HG03045 (cell line): ENCODE measurements around the gene NDUFS6.
"Not testable (repeated sequence)": the region's sequence is repeated elsewhere in the genome, so short reads cannot be mapped to it uniquely, and the experiment has no call there.

Source experiments
- ATAC-seq: cut with Tn5 transposase; IDR thresholded peaks from one replicate; pipeline ENCODE4 v1.9.1; 2021; ENCODE audit warnings: mild to moderate bottlenecking, moderate library complexity; ENCODE audit not compliant: unreplicated experiment

NDUFS6 gene

DNA sequence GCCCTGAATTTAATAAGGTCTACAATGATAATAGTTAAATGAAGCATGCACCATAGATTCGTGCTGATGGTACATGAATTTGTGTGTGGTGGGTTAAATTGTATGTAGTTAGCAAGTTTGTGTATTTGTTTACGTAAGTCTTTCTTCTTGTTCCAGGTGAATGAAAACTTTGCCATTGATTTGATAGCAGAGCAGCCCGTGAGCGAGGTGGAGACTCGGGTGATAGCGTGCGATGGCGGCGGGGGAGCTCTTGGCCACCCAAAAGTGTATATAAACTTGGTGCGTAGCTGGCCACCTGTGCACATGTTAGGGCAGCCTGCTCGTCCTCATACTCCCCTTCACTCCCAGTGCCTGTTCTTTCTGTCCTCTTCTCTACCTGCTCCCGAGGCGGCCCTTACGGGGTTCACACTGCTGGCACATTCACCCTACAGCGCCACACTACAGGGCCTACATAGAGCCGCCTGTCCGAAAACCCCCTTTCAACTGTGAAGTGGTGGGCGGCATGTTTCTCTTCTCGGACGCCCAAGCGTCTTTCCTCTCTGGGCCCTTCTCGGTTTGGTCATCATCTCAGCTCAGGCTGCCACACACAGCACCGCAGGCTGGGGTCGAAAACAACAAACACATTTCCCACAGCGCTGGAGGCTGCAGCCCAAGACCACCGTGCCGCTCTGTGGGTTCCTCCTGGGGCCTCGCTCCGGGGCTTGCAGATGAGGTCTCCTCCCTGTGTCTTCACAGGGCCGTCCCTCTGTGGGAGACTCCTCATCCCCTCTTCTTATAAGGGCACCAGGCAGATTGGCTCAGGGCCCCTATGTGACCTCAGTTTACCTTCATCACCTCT is 13.2 kb downstream of the NDUFS6 start:
- ATAC-seq, result no peak

DNA sequence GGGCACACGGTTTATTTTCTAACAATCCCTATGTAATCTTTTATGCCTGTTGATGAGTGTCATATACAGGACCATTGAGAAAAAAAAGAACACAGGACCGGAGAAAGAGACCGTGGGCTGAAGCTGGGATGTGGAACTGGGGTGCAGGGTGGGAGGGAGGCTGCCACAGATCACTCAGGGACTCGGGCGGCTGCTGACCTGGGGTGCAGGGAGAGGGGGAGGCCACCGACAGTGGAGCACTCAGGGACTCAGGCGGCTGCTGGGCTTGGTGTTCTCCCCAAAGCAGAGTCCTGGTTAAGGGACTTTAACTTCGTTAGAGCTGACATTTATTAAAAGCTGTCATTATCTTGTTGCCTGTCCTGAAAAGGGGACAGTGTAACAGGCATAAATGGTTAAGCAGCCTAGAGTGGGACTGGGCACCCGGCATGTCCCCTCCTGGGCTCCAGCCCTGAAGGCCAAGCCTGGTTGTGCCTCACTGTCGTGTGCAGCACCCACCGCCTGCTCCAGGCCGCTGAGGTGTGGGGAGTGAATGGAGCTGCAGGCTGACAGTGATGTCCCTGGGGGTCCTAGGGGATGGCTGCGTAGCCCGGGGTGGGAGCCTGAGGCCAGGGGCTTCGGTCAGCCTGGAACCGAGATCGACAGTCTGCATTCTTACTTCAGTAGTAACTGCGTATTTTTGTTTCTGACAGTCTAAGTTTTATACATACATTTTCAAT is 14.0 kb downstream of the NDUFS6 start:
- no peak for ATAC-seq

DNA sequence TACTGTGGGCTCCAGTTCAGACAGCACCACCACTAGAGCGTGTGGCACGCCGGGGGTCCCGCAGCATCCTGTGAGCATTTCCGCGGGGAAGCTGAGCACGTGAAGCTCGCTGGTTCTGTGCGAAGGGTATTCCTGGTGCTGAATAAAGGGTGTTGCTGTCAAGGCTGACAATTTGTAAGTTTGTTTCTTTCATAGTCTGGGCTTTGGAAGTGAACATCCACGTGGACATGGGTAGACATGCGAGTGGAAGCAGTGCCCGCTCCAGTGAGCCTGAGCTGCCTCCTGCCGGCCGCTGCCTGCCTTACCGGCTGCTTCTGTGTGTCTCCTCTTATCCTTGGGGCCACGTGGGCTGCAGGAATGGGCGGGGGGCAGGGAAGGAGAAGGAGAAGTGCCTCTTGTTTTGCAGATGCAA is 14.7 kb downstream of the NDUFS6 start:
- ATAC-seq, result no peak

DNA sequence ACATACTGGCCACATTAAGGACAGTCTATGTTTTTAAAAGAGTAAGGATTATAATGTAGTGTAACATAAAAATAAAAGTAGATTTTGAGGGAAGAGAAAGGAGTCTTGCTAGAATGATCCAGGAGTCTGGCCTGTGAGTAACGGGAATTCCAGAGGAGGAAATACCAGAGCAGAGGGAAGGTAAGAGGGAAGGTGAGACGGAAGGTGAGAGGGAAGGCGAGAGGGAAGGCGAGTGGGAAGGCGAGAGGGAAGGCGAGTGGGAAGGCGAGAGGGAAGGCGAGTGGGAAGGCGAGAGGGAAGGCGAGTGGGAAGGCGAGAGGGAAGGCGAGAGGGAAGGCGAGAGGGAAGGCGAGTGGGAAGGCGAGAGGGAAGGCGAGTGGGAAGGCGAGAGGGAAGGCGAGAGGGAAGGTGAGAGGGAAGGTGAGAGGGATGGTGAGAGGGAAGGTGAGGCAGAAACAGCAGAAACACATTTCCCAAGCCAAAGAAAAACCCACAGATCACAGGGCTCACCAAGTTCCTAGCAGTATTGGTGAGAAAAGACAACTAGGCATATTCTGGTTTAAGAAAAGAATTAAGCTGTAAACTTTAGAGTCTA is 15.4 kb downstream of the NDUFS6 start:
- not testable (repeated sequence) for ATAC-seq

DNA sequence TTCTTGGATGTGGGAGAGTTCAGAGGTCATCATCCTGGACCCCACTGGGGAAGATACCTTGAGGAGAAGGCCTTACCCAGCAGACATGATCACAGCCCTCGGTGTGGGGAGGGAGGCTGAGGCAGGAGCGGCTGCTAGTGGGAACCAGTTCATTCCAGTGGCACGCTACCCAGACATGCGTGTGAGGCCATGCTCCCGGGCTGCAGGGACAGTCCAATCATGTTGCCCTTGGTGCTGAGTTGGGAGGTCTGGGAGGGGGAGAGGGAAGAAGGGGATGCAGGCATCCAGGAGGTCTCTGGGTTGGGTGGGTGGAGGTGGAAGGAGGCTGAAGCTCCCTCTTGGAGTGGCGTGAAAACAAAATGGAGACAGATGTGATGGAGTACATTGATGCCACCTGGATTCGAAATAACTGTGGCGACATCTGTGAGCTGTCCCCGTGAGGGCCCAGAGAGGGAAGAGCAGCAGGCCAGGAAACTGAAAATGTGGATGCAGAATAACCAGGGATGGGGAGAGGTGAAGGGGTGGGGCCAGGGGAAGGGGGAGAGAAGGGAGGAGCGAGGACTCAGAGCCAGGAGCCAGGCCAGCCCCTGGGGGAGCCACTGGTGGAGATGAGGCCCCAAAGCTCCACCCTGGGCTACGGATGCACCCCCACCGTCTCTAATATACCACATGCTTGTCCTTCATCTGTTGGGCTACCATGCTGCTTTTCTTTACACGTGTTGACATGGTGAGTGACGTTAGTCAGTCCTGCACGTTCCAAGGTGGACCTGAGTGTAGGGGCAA is 16.2 kb downstream of the NDUFS6 start:
- no peak for ATAC-seq

DNA sequence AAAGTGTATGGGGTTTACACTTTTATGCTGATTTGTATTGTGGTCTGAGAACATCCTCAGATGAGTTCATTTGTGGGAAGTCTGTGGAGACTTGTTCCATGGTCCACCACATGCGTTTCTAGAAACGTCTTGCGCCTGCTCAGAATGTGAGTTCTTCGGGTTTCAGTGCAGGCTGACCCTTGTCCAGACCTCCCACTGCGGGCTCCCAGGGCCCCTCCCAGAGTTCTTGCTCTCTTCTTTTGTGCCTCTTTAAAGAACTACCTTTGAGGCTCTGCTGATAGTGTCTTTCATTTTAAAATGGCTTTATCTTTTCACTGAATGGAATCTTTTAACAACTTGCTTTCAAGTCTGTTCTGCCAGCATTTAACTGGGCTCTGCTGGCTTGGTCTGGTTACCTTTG is 17.6 kb downstream of the NDUFS6 start:
- no peak for ATAC-seq

DNA sequence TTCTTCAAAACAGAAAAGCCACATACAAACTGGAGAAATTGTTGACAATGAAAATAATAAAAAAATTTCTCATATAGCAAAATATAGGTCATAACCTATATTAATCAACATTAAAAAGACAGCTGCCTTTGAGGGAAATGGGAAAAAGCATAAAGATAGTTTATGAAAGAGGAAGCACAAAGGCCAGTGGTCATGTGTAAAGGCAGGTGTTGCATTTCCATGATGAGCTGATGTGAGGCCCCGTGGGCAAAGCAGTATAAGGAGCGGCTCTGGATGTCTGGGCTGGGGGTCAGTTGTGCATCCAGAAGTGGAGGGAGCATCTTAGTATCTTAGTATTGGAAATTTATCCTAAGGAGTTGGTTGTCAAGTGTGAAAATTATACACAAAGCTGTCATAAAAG is 18.3 kb downstream of the NDUFS6 start:
- no peak for ATAC-seq

DNA sequence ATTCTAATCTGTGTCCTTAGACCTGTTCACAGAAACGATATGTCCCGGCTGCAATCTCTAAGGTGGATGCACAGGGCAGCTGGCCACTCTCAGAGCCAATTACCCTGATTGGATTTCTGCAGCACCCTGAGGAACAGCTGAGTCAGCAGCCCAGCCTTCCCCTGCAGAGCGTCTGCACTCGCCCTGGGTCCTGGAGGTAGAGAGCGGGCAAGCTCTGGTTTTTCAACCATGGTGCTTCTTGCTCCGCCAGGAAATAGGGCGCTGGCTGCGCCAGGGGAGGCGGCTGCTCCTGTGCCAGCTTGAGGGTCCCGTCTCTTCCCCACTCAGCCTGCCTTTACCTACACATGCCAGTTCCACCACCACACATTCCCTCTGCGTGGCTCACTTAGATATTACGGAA is 19.2 kb downstream of the NDUFS6 start:
- ATAC-seq, result no peak

DNA sequence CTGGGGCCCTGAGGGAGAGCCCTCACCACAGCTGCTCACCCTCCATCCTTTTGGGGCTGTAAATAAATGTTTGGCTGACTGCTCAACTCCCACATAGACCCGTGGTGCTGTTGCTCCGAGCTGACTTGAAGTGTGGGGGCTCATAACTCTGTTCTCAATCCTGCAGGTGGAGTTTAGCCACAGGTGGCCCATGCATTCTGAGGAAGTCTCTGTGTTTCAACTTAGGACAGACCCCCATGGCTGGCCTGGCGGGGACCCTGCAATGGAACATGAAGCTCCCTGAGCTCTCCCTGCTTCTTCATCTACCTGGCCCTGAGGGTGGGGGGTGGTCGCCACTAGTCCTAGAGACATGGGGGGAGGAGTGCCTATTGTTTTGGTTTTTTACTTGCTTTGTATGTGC is 19.7 kb downstream of the NDUFS6 start:
- ATAC-seq, result no peak

DNA sequence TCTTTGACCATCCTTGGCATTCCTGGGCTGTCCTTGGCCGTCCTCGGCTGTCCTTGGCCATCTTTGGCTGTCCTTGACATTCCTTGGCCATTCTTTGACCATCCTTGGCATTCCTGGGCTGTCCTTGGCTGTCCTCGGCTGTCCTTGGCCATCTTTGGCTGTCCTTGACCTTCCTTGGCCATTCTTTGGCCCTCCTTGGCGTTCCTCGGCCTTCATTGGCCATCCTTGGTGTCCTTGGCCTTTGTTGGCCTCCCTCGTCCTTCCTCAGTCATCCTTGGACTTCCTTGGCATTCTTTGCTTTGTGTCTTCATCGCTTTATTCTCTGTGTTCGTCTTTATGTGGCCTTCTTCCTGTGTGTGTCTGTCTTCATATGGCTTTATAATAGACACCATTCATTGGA is 20.7 kb downstream of the NDUFS6 start:
- ATAC-seq, result no peak

DNA sequence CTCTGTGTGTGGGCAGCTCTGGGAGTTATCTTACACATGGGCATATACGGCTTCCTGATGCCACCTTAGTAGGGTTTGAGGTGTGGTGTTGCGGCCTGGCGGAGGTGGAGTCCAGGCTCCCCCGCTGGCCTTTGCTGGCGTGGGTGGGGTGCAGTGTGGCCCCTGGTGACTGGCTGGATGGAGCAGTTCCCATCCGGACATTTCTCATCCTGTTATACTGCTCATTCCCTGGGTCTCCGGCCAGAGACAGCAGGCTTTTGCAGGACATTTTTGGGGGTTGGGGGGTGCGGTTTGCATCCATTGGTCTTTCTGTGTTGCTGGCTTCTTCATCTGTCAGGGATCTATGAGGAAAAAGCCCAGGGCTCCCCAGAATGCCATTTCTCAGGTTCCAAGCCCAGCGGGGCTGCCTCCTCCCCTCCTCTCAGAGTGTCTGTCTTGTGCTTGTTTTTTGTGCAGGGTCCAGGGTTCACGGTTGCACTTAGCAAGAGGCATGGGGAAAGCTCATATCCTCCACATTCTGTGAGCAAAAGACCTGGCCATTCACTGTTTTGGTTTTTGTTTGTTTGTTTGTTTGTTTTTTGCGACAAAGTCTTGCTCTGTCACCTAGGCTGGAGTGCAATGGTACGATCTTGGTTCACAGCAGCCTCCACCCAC is 22.3 kb downstream of the NDUFS6 start:
- ATAC-seq, result no peak

DNA sequence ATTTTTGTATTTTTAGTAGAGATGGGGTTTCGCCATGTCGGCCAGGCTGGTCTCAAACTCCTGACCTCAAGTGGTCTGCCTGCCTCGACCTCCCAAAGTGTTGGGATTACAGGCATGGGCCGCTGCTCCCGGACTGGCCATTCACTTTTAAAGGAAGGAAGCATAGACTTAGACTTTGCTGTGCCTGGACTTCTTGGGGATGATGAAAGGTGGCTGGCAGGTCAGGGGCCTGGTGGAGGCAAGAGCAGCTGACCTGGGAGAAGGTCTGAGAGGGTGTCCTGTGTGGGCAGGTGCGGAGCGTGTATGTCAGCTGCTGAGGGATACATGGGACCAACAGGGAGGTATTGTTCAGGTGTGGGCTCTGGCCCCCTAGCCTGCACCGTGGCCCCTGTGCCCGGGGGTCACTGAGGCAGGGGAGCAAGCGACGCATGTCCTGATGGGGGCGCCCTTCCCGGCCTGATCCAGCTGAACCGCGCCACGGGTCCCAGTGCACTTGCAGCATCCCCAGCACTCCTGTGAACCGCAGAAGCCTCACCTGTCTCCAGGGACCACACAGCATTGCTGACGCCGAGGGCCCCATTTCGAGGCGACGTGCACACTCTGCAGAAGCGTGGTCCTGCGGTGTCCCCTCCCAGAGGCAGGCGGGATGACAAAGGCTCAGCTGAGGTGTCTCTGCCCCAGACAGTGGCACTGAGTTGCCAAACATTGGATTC is 23.1 kb downstream of the NDUFS6 start:
- no peak for ATAC-seq

DNA sequence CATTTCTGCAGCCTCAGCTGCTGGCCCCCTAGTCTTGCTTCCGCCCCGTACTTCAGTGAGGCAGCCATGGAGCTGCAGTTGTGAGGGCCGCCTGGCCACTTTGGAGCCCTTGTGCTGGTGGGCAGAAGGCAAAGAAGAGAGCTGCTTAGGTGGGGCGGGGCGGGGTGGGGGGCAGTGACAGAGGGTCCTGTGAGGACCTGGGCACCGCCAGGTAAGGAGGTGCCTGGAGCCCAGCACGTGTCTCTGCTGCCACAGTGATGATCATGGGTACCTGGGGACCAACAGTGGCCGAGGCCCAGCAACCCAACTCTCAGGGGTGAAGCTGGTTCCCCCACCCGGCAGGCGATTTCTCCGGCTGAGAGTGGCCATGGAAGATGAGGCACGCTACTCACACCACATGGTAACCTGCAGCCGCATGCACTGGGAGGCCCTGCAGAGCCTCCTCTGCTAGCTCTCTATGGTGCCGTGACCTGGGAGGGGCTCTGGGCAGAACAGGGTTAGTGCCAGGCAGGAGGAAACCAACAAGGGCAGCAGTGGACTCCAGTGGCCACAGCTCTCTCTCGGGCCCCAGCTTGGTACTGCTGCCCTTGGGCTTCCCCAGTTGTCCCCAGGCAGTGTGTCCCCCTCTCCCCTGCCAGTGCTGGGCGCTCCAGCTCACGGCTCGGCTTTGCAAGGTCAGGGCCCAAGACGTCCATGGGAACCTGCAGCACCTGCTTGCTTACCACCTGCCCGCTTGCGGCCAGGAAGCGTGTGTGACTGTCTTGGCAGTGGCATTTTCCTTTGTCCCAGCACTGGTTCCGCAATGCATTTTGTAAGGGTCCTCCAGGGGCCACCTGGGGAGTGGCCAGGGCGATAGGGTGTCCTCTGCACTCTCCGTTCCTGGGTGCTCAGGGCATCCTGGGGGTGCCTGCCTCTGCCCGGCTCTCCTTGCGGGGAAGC is 24.0 kb downstream of the NDUFS6 start:
- ATAC-seq, result no peak

DNA sequence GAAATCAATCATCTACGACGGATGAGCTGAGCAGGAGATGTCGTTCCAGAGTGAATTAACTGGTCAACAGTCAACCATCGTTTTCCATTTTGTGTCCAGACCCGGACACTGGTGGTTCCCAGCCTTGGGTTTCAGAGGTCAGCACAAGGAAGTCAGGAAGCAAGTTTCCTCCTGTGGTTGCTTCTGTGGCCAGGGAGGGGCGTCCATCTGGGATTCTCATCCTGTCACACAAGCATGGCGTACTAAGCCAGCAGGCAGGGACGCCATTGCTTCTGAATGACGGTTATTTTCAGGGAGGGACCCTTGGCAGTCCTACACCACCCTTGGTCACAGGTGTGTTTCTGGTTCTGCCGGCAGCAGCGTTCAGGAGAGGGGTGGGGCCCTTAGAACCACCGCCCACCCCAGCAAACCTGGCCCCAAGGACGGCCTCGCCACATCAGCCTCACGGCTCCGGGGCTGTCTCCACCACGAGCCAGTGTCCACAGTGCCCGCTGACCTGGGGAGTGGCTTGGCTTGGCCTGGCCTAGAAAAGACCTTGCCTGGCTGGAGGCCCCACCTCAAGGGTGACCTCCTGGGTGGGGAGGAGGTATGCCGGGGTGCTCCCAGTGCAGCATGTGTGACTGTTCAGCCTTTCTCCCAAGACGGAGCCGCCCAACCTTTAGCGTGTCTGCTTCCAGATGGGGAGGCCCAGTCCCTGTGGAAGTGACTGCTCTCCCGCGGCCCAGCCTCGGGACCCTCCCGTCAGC is 25.2 kb downstream of the NDUFS6 start:
- ATAC-seq, result no peak

DNA sequence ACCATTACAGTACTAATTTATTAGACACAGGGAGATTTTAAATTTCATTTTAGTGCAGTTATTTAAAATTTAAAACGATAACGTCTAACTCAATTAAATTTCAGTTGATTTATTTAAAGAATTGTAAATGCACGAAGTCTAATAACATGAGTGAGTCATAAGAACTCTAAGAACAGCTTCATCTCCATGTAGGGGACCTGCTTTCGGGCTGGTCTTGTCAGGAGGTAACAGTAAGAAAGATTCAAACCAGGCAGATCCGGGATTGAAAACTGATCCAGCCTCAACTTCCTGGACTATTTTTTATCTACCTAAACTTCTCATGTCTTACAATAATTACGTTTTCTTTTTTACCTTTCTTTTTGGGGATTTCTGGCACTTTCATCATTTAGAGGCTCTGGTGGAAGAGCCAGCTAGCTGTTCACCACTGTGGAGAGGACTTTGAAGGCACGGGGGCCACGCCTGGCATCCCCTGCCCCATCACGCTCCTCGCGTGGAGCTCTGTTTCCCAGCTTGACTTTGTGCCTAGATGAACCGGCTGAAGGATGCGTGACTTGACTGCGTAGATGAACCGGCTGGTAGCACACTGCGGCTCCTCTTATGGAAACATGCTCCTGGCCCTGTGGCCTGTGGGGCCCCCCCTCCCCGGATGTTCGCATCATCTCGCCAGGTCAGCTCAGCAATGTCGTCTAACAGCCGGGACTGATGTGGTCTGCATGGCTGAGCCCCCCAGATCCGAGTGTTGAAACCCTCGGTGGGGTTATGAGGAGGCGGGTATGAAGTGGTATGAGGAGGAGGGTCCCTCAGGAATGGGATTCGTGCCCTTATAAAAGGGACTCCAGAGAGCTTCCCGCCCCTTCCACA is 26.0 kb downstream of the NDUFS6 start:
- no peak for ATAC-seq

DNA sequence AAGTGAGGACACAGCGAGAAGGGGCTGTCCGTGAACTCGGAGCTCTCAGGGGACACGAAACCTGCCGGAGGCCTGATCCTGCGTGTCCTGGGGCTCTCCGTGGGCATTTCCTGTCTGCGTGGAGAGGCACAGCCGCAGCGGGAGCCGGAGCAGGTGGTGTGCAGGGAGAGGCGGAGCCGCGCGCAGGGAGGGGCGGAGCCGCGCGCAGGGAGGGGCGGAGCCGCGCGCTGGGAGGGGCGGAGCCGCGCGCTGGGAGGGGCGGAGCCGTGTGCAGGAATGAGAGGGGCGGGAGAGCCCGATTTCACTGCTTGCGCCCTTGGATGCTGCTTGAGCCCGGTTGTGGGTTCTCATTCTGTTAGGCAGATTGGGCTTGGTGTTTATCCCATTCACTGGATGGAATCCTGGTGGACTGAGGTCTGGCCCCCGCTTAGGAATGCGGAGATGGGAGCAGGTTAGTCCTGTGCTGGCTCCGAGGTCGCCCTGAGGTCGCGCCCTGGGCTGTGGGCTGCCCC is 26.7 kb downstream of the NDUFS6 start:
- ATAC-seq, result no peak

DNA sequence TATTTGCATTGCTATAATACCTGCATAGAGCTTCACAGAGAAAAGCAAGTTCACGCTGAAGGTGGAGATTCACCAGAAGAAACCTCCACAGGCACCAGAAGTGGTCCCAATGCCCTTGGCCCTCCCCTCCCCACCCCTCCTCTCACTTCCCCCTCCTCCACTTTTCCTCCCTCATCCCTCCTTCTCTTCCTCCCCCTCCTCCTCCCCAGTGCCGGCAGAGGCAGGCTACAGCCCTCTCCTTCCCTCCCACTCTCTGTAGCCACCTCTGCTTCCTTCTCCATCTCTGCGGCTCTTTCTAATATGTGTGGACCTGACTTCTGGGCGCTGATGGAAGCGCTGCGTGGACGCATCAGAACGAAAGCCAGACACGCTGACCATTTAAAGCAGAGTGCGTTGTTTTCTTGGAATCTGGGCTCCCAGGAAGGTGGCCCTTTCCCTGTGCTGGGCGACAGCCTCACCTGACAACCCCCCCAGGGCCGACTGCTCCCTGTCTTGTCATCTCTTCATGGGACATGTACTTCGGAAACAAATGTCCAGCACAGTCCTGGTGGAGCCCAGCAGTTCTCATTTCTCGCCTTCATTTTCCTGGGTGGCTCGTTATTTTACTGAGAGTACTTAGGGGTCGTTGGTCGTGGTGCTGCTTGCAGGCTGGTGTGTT is 29.5 kb downstream of the NDUFS6 start:
- no peak for ATAC-seq
